Common myeloid progenitor, CD34-positive (primary cell): ENCODE results near the gene POU2F1. TPM values are rescaled to one million over a fixed set of nuclear protein-coding genes. Genes with fewer than 3 reads are reported as not detected.
A peak's percentile ranks its signal among the peaks of the same experiment; 100 is the strongest.

ENCODE experiments used
- CTCF ChIA-PET: fragments of 350-600 bp; sonication (Branson Sonifier 250); formaldehyde crosslinking; loops from one replicate; lab custom pipeline; 2021; ENCODE audit warnings: antibody characterized with exemption; lab: Charles Lee
- POLR2A ChIA-PET: fragments of 350-600 bp; sonication (Branson Sonifier 250); formaldehyde crosslinking; loops from one replicate; lab custom pipeline; 2021; ENCODE audit warnings: antibody characterized with exemption; lab: Charles Lee
- DNase-seq, 3 donors: peaks; one replicate each; pipeline versions ENCODE4 v3.0.0 to v3.0.0-alpha.2; 2013
- H3K27ac ChIP-seq, 2 experiments: 1 replicate in 1 of 2; 2 replicates in 1 of 2; pipeline ENCODE4 v1.7.0; 2013; ENCODE audit warnings: inconsistent platforms in 2 of 2, low read length in 2 of 2, mild to moderate bottlenecking in 2 of 2, low read depth in 1 of 2, moderate library complexity in 1 of 2; ENCODE audit not compliant: severe bottlenecking in 2 of 2, insufficient read depth in 1 of 2, poor library complexity in 1 of 2
- H3K27me3 ChIP-seq, 5 experiments: replicated peaks in 2 of 5; 1 replicate in 3 of 5; 2 replicates in 2 of 5; pipeline versions ENCODE4 v1.6.1 to v1.7.0; 2013; ENCODE audit warnings: low read length in 4 of 5, mild to moderate bottlenecking in 2 of 5, moderate library complexity in 2 of 5, inconsistent platforms in 1 of 5; ENCODE audit not compliant: insufficient read depth in 5 of 5, control insufficient read depth in 4 of 5
- H3K36me3 ChIP-seq, 4 experiments: 1 replicate in 2 of 4; 2 replicates in 2 of 4; pipeline versions ENCODE4 v1.6.1 to v1.7.0; 2013; ENCODE audit warnings: low read length in 3 of 4, control low read depth in 1 of 4, mild to moderate bottlenecking in 1 of 4; ENCODE audit not compliant: control insufficient read depth in 4 of 4, insufficient read depth in 4 of 4
- H3K4me1 ChIP-seq, 4 experiments: 1 replicate in 3 of 4; 2 replicates in 1 of 4; pipeline versions ENCODE4 v1.6.1 to v1.7.1; 2013; ENCODE audit warnings: low read length in 3 of 4, mild to moderate bottlenecking in 3 of 4, control low read depth in 1 of 4, inconsistent platforms in 1 of 4, moderate library complexity in 1 of 4; ENCODE audit not compliant: control insufficient read depth in 4 of 4, insufficient read depth in 4 of 4; ENCODE audit errors: control extremely low read depth in 1 of 4
- H3K4me3 ChIP-seq, 7 experiments: 1 replicate in 4 of 7; 2 replicates in 3 of 7; pipeline versions ENCODE4 v1.5.1 to v1.7.0; 2013; ENCODE audit warnings: mild to moderate bottlenecking in 7 of 7, low read length in 6 of 7, moderate library complexity in 6 of 7, inconsistent platforms in 2 of 7, low read depth in 2 of 7, control low read depth in 1 of 7; ENCODE audit not compliant: insufficient read depth in 4 of 7, control insufficient read depth in 1 of 7; ENCODE audit errors: extremely low read depth in 1 of 7
- H3K9me3 ChIP-seq, 5 experiments: 1 replicate in 4 of 5; 2 replicates in 1 of 5; pipeline versions ENCODE4 v1.6.1 to v1.7.1; 2013; ENCODE audit warnings: low read length in 4 of 5, mild to moderate bottlenecking in 2 of 5, inconsistent platforms in 1 of 5, low read depth in 1 of 5, moderate library complexity in 1 of 5; ENCODE audit not compliant: control insufficient read depth in 4 of 5, insufficient read depth in 2 of 5; ENCODE audit errors: control extremely low read depth in 1 of 5
- WGBS: methylation state at CpG from one replicate; pipeline ENCODE4 v1.1.5; 2013; ENCODE audit not compliant: insufficient coverage; 5-methylcytosine and 5-hydroxymethylcytosine counted together
- polyA plus RNA-seq: library from polyadenylated mRNA; unstranded; fragments of 120-200 nt; gene quantifications from one replicate; pipeline ENCODE4 v1.2.1, GENCODE V29; 2013

POU2F1 gene
- 7.4 TPM for polyA plus RNA-seq

DNA sequence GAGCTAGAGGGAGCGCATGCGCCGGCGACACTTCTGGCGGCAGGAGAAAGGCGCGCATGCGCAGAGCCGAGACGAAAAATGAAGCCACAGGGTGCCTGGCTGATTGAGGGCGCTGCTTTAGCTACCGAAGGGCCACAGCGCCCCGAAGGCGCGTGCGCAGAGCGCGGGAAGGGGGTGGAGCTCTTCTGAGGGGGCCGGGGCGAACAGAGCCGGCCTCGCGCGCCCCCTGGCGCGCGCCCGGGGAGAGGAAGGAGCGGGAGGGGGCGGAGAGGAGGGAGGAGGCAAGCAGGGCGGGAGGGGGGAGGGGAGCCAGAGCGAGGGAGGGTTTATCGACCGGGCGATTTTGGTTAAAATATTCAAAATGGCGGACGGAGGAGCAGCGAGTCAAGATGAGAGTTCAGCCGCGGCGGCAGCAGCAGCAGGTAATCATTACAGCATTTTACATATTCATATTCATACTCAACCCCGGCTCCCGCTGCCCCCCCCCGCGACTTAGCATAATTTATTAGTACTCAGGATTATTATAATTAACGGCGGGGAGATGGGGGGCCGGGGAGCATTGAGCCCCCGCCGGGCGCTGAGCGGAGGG is at the start of gene POU2F1:
Gene POU2F1 (plus strand): TSS at position 350 of the 589 bp plus-strand sequence. CDS start 12 bp downstream, at position 362.
- CTCF ChIA-PET, result interaction anchor here (0.7 to 1.9 kb wide), 19 partner anchors 9 to 323 kb away, joined by 3 to 8 read pairs (median 4); no protein-coding TSS in a partner anchor
- peaks cover 13 to 42% (median 32%) of the 10 kb centered on the region in 4 experiments for H3K4me1 ChIP-seq
- POLR2A ChIA-PET, result interaction anchor here (0.6 to 0.9 kb wide), 3 partner anchors 72 to 517 kb away, joined by 3 to 4 read pairs (median 3); no protein-coding TSS in a partner anchor

DNA sequence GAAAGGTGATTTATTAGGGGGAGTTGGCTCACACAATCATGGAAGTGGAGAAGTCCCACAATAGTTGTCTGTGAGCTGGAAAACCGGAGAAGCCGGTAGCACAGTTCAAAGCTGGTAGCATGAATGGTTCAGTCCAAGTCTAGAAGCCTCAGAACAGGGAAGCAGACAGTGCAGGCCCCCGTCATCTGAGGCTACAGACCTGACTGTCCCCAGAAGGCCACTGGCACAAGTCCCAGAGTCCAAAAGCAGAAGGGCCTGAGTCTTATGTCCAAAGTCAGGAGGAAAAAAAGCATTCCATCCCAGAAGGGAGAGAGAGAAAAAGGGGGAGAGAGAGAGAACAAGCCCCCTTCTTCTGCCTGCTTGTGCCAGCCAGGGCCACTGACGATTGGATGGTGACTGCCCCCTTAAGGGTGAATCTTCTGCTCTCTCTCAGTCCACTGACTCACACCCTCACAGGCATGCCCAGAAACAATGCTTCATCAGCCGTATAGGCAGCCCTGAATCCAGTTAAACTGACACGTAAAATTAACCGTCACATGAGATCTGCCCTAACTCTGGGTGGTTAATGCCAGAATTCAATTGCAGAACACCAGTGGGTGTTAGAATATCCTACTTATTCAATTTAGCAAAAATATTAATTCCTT is 49.3 kb upstream of the POU2F1 start:
- POLR2A ChIA-PET, result no interaction called here
- no peak overlapping the region for H3K4me3 ChIP-seq
- no peak overlapping the region for H3K27ac ChIP-seq
- H3K4me1 ChIP-seq, result no peaks in the 10 kb centered on the region
- DNase-seq, result no peak
- no peaks in the 10 kb centered on the region for H3K27me3 ChIP-seq
- CTCF ChIA-PET, result no interaction called here
- 98% methylated on average over 7 of the region's 7 CpGs for WGBS
- peaks cover 0 to 7% (median 4%) of the 10 kb centered on the region in 5 experiments for H3K9me3 ChIP-seq
- H3K36me3 ChIP-seq, result no peaks in the 10 kb centered on the region

More for the DNA sequence above, at the start of gene POU2F1:
- H3K9me3 ChIP-seq, result peaks cover 0 to 6% (median 0%) of the 10 kb centered on the region in 5 experiments
- WGBS, result 0% methylated on average over 13 of the region's 53 CpGs
- H3K27ac ChIP-seq, result peak within 1 kb of the TSS; percentile 88 to 97
- no peaks in the 10 kb centered on the region for H3K36me3 ChIP-seq
- no peaks in the 10 kb centered on the region for H3K27me3 ChIP-seq
- H3K4me3 ChIP-seq, result peak within 1 kb of the TSS; percentile 80 to 96 (median 92)
- peak; percentile 97 to 99 (median 98) for DNase-seq

DNA sequence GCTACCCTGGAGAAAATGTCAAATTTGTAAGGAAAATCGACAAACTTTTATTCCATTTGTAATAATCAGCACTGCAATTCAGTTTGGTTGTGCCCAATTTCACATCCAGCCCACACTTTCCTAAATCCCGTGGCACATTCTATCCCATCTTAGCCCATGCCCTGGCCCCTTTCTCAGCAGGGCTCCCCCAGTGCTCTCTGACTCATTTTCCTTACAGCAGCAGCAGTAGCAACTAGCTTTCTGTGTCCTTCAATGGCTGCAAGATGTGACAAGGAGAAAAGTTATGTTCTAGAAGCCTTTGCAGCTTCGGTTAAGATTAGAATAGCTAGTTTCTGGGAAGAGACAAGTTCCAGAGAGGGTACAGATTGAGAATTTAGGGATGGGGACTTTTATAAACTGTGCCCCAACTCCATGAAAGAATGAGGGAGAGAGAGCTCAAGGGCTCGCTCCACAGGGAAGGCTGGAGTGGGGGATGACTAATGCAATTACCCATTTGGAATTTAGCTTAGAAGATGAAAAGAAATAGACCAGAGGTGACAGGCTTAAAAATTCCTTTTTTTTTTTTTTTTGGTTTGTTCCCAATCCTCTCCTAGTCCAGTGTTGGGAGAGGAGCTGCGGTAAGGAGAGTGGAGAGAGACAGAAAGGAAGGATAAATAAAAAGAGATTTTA is 47.0 kb upstream of the POU2F1 start:
- POLR2A ChIA-PET, result interaction anchor here (0.6 kb wide), 1 partner anchor 21 kb away, joined by 3 read pairs; no protein-coding TSS in a partner anchor
- Histone ChIP-seq H3K4me1 (no peaks in the 10 kb centered on the region), H3K4me3 (no peak overlapping the region), H3K27me3 (no peaks in the 10 kb centered on the region), H3K9me3 (peaks cover 0 to 4% (median 0%) of the 10 kb centered on the region in 5 experiments), H3K36me3 (no peaks in the 10 kb centered on the region), H3K27ac (no peak overlapping the region)
- 97% methylated on average over 4 of the region's 5 CpGs for WGBS
- DNase-seq, result no peak
- CTCF ChIA-PET, result interaction anchor here (1.4 kb wide), 1 partner anchor 42 kb away, joined by 3 read pairs; no protein-coding TSS in a partner anchor

DNA sequence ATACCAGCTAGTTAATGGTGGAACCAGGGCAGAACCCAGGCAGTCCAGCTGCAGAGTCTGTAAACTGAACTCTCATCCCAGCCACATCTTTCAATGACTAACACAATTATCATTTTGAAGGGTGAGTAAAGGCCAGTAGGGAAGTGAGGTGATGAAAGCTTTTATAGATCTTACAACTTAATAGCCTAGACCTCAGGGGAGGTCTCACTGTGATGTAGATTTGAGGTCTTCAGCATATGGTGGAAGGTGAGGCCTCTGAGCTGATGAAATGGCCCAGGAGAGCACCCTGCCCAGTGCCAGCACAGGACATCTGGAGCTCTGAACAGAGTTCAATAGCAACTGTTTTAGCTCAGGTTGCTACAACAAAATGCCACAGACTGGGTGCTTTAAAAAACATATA is 44.8 kb upstream of the POU2F1 start:
- no peak for DNase-seq
- ChIA-PET CTCF (interaction anchor here (2.1 kb wide), 1 partner anchor 13 kb away, joined by 8 read pairs; no protein-coding TSS in a partner anchor), POLR2A (no interaction called here)
- Histone ChIP-seq H3K9me3 (peaks cover 0 to 4% (median 0%) of the 10 kb centered on the region in 5 experiments), H3K36me3 (no peaks in the 10 kb centered on the region), H3K4me1 (no peaks in the 10 kb centered on the region), H3K27me3 (no peaks in the 10 kb centered on the region), H3K27ac (no peak overlapping the region), H3K4me3 (no peak overlapping the region)

GRCh38 chr1:167178831-167179230 is 41.9 kb upstream of the POU2F1 start:
- no peaks in the 10 kb centered on the region for H3K4me1 ChIP-seq
- no CpG with 5 or more reads among the region's 1 CpG for WGBS
- H3K9me3 ChIP-seq, result peaks cover 0 to 4% (median 0%) of the 10 kb centered on the region in 5 experiments
- no peaks in the 10 kb centered on the region for H3K27me3 ChIP-seq
- no peak overlapping the region for H3K4me3 ChIP-seq
- no peaks in the 10 kb centered on the region for H3K36me3 ChIP-seq
- no peak for DNase-seq
- ChIA-PET POLR2A (interaction anchor here (0.6 kb wide), 1 partner anchor 177 kb away, joined by 3 read pairs; no protein-coding TSS in a partner anchor), CTCF (no interaction called here)
- no peak overlapping the region for H3K27ac ChIP-seq

GRCh38 chr1:167182571-167183320 is 37.9 kb upstream of the POU2F1 start:
- no peak overlapping the region for H3K4me3 ChIP-seq
- H3K4me1 ChIP-seq, result no peaks in the 10 kb centered on the region
- CTCF ChIA-PET, result interaction anchor here (1.0 to 2.2 kb wide), 3 partner anchors 12 to 68 kb away, joined by 3 to 6 read pairs (median 4); no protein-coding TSS in a partner anchor
- no peak for DNase-seq
- H3K9me3 ChIP-seq, result no peaks in the 10 kb centered on the region
- no peaks in the 10 kb centered on the region for H3K36me3 ChIP-seq
- no peaks in the 10 kb centered on the region for H3K27me3 ChIP-seq
- no peak overlapping the region for H3K27ac ChIP-seq
- POLR2A ChIA-PET, result no interaction called here
